Ascending aorta (tissue), 2 donors: ENCODE data around the gene AVPI1. TPM values are rescaled to one million over a fixed set of nuclear protein-coding genes. Genes with fewer than 3 reads are reported as not detected.
"Not testable (repeated sequence)": the region's sequence is repeated elsewhere in the genome, so short reads cannot be mapped to it uniquely, and the experiment has no call there.

ENCODE experiments used
- DNase-seq, 2 donors: peaks; one replicate each; pipeline ENCODE4 v3.0.0-alpha.2; 2019; ENCODE audit warnings: low spot score in 2 of 2
- H3K27ac ChIP-seq, 2 donors: fragments of 200-600 bp; sonication (generic); one replicate each; pipeline ENCODE4 v1.5.1; 2016 to 2017; ENCODE audit warnings: mild to moderate bottlenecking in 1 of 2
- H3K27me3 ChIP-seq: fragments of 200-600 bp; sonication (generic); one replicate; pipeline ENCODE4 v1.5.1; 2017
- H3K36me3 ChIP-seq, 2 donors: fragments of 200-600 bp; sonication (generic); one replicate each; pipeline ENCODE4 v1.5.1; 2016
- H3K4me1 ChIP-seq, 2 donors: fragments of 200-600 bp; sonication (generic); one replicate each; pipeline ENCODE4 v1.5.1; 2016 to 2017; ENCODE audit warnings: mild to moderate bottlenecking in 1 of 2
- H3K4me3 ChIP-seq, 2 donors: fragments of 200-600 bp; sonication (generic); one replicate each; pipeline ENCODE4 v1.5.1; 2016 to 2017; ENCODE audit warnings: mild to moderate bottlenecking in 1 of 2
- H3K9me3 ChIP-seq, 2 donors: fragments of 200-600 bp; sonication (generic); one replicate each; pipeline ENCODE4 v1.5.1; 2016
- CTCF ChIP-seq, 3 experiments: fragments of 200-600 bp in 2 of 3; fragments of 450-650 bp in 1 of 3; sonication (generic) in 2 of 3; IDR thresholded peaks; one replicate each; pipeline ENCODE4 v1.5.1; 2016 to 2019; ENCODE audit warnings: antibody characterized with exemption in 3 of 3, mild to moderate bottlenecking in 1 of 3, moderate library complexity in 1 of 3
- intact Hi-C: fragments of 100-400 bp; cut with DNase I; formaldehyde crosslinking; loops from one replicate; pipeline ENCODE4 v1.15.1; 2023
- total RNA-seq: library from RNA; depleted of rRNA; stranded (reverse); fragments of >200 nt; gene quantifications from one replicate; pipeline ENCODE4 v1.1.0, GENCODE V29; 2016

AVPI1 gene
- total RNA-seq, 1 donor from 2014 or later = 23.7 TPM

GRCh38 chr10:97705006-97705670 is 18.1 kb upstream of the AVPI1 start:
- no peak for TF ChIP-seq CTCF (IDR thresholded peaks at IDR 0.05)
- no peaks in the 10 kb centered on the region for H3K9me3 ChIP-seq
- no peak overlapping the region for H3K4me3 ChIP-seq
- H3K27me3 ChIP-seq = no peaks in the 10 kb centered on the region
- intact Hi-C loops = no loop called here
- H3K27ac ChIP-seq = no peak overlapping the region
- peaks cover 12 to 35% of the 10 kb centered on the region in 2 donors for H3K4me1 ChIP-seq
- no peaks in the 10 kb centered on the region for H3K36me3 ChIP-seq
- DNase-seq = no peak

GRCh38 chr10:97704341-97704740 is 17.3 kb upstream of the AVPI1 start:
- intact Hi-C loops = no loop called here
- DNase-seq = no peak
- no peak for TF ChIP-seq CTCF (IDR thresholded peaks at IDR 0.05)

GRCh38 chr10:97703398-97704067 is 16.5 kb upstream of the AVPI1 start:
- Histone ChIP-seq H3K27ac (no peak overlapping the region), H3K27me3 (no peaks in the 10 kb centered on the region), H3K9me3 (no peaks in the 10 kb centered on the region), H3K4me3 (no peak overlapping the region), H3K4me1 (peaks cover 7 to 24% of the 10 kb centered on the region in 2 donors), H3K36me3 (no peaks in the 10 kb centered on the region)
- intact Hi-C loops = no loop called here
- no peak for DNase-seq
- no peak for TF ChIP-seq CTCF (IDR thresholded peaks at IDR 0.05)

More at GRCh38 chr10:97704341-97704740, 17.3 kb upstream of the AVPI1 start:
- no peak overlapping the region for H3K4me3 ChIP-seq
- no peaks in the 10 kb centered on the region for H3K27me3 ChIP-seq
- H3K9me3 ChIP-seq = no peaks in the 10 kb centered on the region
- peaks cover 7 to 29% of the 10 kb centered on the region in 2 donors for H3K4me1 ChIP-seq
- no peaks in the 10 kb centered on the region for H3K36me3 ChIP-seq
- no peak overlapping the region for H3K27ac ChIP-seq

- peak; percentile 83 to 92 (median 90) for TF ChIP-seq CTCF (IDR thresholded peaks at IDR 0.05)
- Histone ChIP-seq H3K27ac (no peak overlapping the region), H3K9me3 (no peaks in the 10 kb centered on the region), H3K27me3 (no peaks in the 10 kb centered on the region), H3K4me1 (peaks cover 0 to 7% of the 10 kb centered on the region in 2 donors), H3K36me3 (no peaks in the 10 kb centered on the region), H3K4me3 (no peak overlapping the region)
- DNase-seq = peak in 1 of 2 donors; percentile 79
- intact Hi-C loops = loop anchor here (1.0 kb wide), 1 partner anchor 30 kb away; no protein-coding TSS in a partner anchor
Measured at GRCh38 chr10:97701438-97702069, 14.5 kb upstream of the AVPI1 start.

GRCh38 chr10:97698072-97698655 is 11.1 kb upstream of the AVPI1 start:
- H3K27me3 ChIP-seq, H3K36me3 ChIP-seq, H3K4me3 ChIP-seq, H3K9me3 ChIP-seq, H3K27ac ChIP-seq, intact Hi-C loops, DNase-seq, H3K4me1 ChIP-seq: not testable (repeated sequence)
